Measurements from ENCODE around the gene OR2T35. TPM values are rescaled to one million over a fixed set of nuclear protein-coding genes. Genes with fewer than 3 reads are reported as not detected.

OR2T35 gene
- total and polyA plus RNA-seq, 2 donors (not counting 1 experiment from before 2014, with no cell fraction given): 0.10 to 0.30 TPM

DNA sequence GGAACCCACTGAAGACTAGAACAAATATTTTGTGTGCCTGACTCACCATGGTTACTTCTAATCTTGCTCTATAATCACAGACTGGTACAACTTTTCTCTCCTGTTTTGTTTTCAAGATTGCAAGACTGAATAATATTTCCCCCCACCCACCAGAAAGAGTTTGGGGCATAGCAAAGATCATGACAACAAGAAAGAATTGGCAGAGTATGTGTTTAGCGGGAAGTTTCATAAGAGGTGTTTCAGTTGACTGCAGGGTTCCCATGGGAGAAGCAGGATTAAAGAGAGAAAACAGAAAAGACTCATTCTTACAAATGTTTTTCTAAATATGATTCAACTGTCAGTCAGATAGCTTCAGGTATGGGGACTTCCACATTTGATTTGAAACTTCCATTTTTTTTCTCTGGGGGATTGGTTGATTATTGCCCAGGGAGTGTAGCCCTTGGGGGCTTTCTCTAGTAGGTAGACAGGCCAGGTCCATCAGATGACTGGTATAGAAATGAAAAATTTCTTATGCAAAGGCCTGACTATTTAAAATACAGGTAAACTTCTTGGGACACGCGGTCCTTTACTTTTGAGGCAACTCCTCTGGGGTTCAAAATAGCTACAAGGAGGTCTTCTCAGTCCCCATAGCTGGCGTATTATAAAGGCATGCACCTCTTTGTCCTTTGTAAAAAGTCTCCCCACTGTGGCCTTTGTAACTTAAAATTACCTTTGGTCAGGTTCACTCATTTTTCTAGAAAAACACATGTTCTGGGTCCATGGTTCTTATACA is 43.6 kb upstream of the OR2T35 start:
- intact Hi-C loops (cut with micrococcal nuclease): no loop called here
- TF ChIP-seq CTCF (IDR thresholded peaks at IDR 0.05) (no peak), EZH2 (IDR thresholded peaks at IDR 0.05; ENCODE audit: borderline replicate concordance, insufficient read depth, low read depth, low read length, poor library complexity, severe bottlenecking) (no peak)
- DNase-seq (peak; percentile 14), ATAC-seq (ENCODE audit: low read depth) (peak; percentile 63)
- H3K27me3 Mint-ChIP-seq: no peaks in the 10 kb centered on the region
- ChIA-PET POLR2A (no interaction called here), CTCF (interaction anchor here (1.3 to 21.8 kb wide), 5 partner anchors 9 to 118 kb away, joined by 3 to 274 read pairs (median 7); no protein-coding TSS in a partner anchor)
- Histone ChIP-seq H3K27ac (ENCODE audit: low read length in 2 of 2) (no peak overlapping the region), H3K9ac (ENCODE audit: low read length) (no peak overlapping the region), H3K79me2 (ENCODE audit: control insufficient read depth, insufficient read depth, low read length) (no peaks in the 10 kb centered on the region), H3K4me3 (ENCODE audit: control extremely low read depth in 1 of 5, extremely low read depth in 1 of 5, insufficient read depth in 1 of 5, low read depth in 2 of 5, low read length in 4 of 5) (no peak overlapping the region), H3K4me1 (ENCODE audit: control insufficient read depth in 2 of 2, insufficient read depth in 2 of 2, low read length in 2 of 2) (peaks cover 0 to 8% of the 10 kb centered on the region in 2 donors), H3K36me3 (replicated peaks in 1 of 2; ENCODE audit: control extremely low read depth in 1 of 2, control insufficient read depth in 1 of 2, extremely low read depth in 1 of 2, insufficient read depth in 2 of 2, low read length in 1 of 2) (no peaks in the 10 kb centered on the region), H3K9me3 (ENCODE audit: control extremely low read depth in 1 of 3, control insufficient read depth in 2 of 3, insufficient read depth in 1 of 3, low read length in 2 of 3) (peaks cover 0 to 10% (median 2%) of the 10 kb centered on the region in 3 donors), H3K27me3 (replicated peaks in 1 of 4; ENCODE audit: control extremely low read depth in 1 of 4, control insufficient read depth in 3 of 4, insufficient read depth in 4 of 4, low read length in 3 of 4) (no peaks in the 10 kb centered on the region), H3K4me2 (replicated peaks; ENCODE audit: low read depth, low read length, poor library complexity, severe bottlenecking) (no peak overlapping the region), H4K20me1 (ENCODE audit: control insufficient read depth, insufficient read depth, low read length, poor library complexity, severe bottlenecking) (no peaks in the 10 kb centered on the region), H2AFZ (ENCODE audit: insufficient read depth, low read depth, low read length, poor library complexity, severe bottlenecking) (peak overlapping the region; percentile 1)
- peak overlapping the region; percentile 40 for H3K4me3 Mint-ChIP-seq
- H3K4me1 Mint-ChIP-seq: peaks cover 15% of the 10 kb centered on the region
- H3K27ac Mint-ChIP-seq: peak overlapping the region; percentile 70
- WGBS (ENCODE audit: insufficient coverage): 69% methylated on average over 3 of the region's 4 CpGs
- peaks cover 2% of the 10 kb centered on the region for H3K9me3 Mint-ChIP-seq (ENCODE audit: insufficient read depth)

DNA sequence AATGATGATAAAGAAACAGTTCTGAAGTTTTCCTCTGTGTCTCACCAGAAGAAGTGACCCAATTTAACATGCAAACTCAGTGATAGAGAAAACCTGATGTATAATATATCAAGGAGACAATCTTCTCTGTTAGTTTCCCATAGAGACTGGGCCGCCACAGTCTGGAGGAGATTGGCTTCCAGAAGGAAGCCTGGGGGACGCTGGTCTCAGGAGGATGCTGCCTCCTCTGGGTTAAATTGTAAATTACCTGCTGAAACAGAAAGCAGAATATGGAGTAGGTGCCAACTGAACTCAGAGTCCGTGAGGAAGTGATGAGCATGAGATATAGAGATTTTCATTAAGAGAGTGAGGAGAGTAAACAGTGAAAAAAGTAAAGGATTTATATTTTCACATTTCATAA is 41.7 kb upstream of the OR2T35 start:
- TF ChIP-seq EZH2 (IDR thresholded peaks at IDR 0.05; ENCODE audit: borderline replicate concordance, insufficient read depth, low read depth, low read length, poor library complexity, severe bottlenecking) (no peak), CTCF (IDR thresholded peaks at IDR 0.05) (peak; percentile 78)
- Histone ChIP-seq H3K27me3 (replicated peaks in 1 of 4; ENCODE audit: control extremely low read depth in 1 of 4, control insufficient read depth in 3 of 4, insufficient read depth in 4 of 4, low read length in 3 of 4) (no peaks in the 10 kb centered on the region), H3K4me2 (replicated peaks; ENCODE audit: low read depth, low read length, poor library complexity, severe bottlenecking) (peak overlapping the region; percentile 42), H3K79me2 (ENCODE audit: control insufficient read depth, insufficient read depth, low read length) (no peaks in the 10 kb centered on the region), H2AFZ (ENCODE audit: insufficient read depth, low read depth, low read length, poor library complexity, severe bottlenecking) (peak overlapping the region; percentile 56), H3K9ac (ENCODE audit: low read length) (no peak overlapping the region), H3K9me3 (ENCODE audit: control extremely low read depth in 1 of 3, control insufficient read depth in 2 of 3, insufficient read depth in 1 of 3, low read length in 2 of 3) (peaks cover 0 to 4% (median 2%) of the 10 kb centered on the region in 3 donors), H3K4me3 (ENCODE audit: control extremely low read depth in 1 of 5, extremely low read depth in 1 of 5, insufficient read depth in 1 of 5, low read depth in 2 of 5, low read length in 4 of 5) (no peak overlapping the region), H3K4me1 (ENCODE audit: control insufficient read depth in 2 of 2, insufficient read depth in 2 of 2, low read length in 2 of 2) (peaks cover 0 to 8% of the 10 kb centered on the region in 2 donors), H4K20me1 (ENCODE audit: control insufficient read depth, insufficient read depth, low read length, poor library complexity, severe bottlenecking) (no peaks in the 10 kb centered on the region), H3K27ac (ENCODE audit: low read length in 2 of 2) (no peak overlapping the region), H3K36me3 (replicated peaks in 1 of 2; ENCODE audit: control extremely low read depth in 1 of 2, control insufficient read depth in 1 of 2, extremely low read depth in 1 of 2, insufficient read depth in 2 of 2, low read length in 1 of 2) (no peaks in the 10 kb centered on the region)
- peak; percentile 79 for ATAC-seq (ENCODE audit: low read depth)
- POLR2A ChIA-PET: interaction anchor here (1.2 kb wide), 1 partner anchor 118 kb away, joined by 3 read pairs; no protein-coding TSS in a partner anchor
- Mint-ChIP-seq H3K4me3 (peak overlapping the region; percentile 8), H3K27ac (no peak overlapping the region), H3K4me1 (peaks cover 15% of the 10 kb centered on the region), H3K27me3 (peaks cover 2% of the 10 kb centered on the region), H3K9me3 (ENCODE audit: insufficient read depth) (peaks cover 2% of the 10 kb centered on the region)
- 23% methylated on average over 2 of the region's 3 CpGs for WGBS (ENCODE audit: insufficient coverage)
- peak; percentile 75 for DNase-seq
- CTCF ChIA-PET: interaction anchor here (0.8 to 21.8 kb wide), 11 partner anchors 10 to 282 kb away, joined by 3 to 274 read pairs (median 5); no protein-coding TSS in a partner anchor
- intact Hi-C loops (cut with micrococcal nuclease): loop anchor here (1.0 kb wide), 1 partner anchor 65 kb away; no protein-coding TSS in a partner anchor
